ENCODE measurements around the gene CCL7. TPM values are rescaled to one million over a fixed set of nuclear protein-coding genes. Genes with fewer than 3 reads are reported as not detected.

CCL7 gene
- total RNA-seq, 2 experiments from 2014 or later, result not detected

DNA sequence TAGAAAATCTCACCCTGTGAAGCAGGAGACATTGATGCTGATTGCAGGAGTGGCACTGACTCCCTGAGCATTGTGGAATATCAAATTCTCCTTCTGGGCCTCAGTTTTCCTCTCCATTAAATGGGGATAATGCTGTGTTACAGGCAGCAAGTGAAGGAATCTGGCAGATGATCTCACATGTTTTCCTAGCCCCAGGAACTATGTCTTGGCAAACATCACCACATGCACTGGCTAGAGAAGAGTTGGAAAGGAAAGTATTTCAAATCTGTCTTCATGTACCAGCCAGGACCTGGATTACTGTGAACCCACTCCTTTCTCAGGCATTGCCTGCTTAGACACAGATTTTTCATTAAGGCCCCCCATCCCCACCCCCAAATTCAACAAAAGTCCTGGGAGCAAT, 35.6 kb downstream of the CCL7 start:
- H3K9me3 Mint-ChIP-seq, result no peaks in the 10 kb centered on the region
- CTCF ChIA-PET, result no interaction called here
- POLR2A ChIA-PET, result no interaction called here
- H3K36me3 Mint-ChIP-seq (ENCODE audit: low read depth), result no peaks in the 10 kb centered on the region
- H3K27me3 Mint-ChIP-seq, result peaks cover 25% of the 10 kb centered on the region
- no peak for DNase-seq
- peaks cover 11% of the 10 kb centered on the region for H3K4me1 Mint-ChIP-seq
- no peak overlapping the region for H3K4me3 Mint-ChIP-seq
- no peak overlapping the region for H3K27ac Mint-ChIP-seq

- peaks cover 7% of the 10 kb centered on the region for H3K4me1 Mint-ChIP-seq
- POLR2A ChIA-PET, result no interaction called here
These were observed 36.4 kb downstream of the CCL7 start for GRCh38 chr17:34306466-34306865.

GRCh38 chr17:34307110-34307509, 37.1 kb downstream of the CCL7 start:
- H3K27me3 Mint-ChIP-seq, result peaks cover 31% of the 10 kb centered on the region
- no peaks in the 10 kb centered on the region for H3K9me3 Mint-ChIP-seq
- no peak for DNase-seq
- H3K4me3 Mint-ChIP-seq, result no peak overlapping the region
- H3K27ac Mint-ChIP-seq, result no peak overlapping the region
- H3K4me1 Mint-ChIP-seq, result peaks cover 7% of the 10 kb centered on the region
- no peaks in the 10 kb centered on the region for H3K36me3 Mint-ChIP-seq (ENCODE audit: low read depth)
- ChIA-PET CTCF (no interaction called here), POLR2A (no interaction called here)

More at GRCh38 chr17:34306466-34306865, 36.4 kb downstream of the CCL7 start:
- Mint-ChIP-seq H3K9me3 (no peaks in the 10 kb centered on the region), H3K27me3 (peaks cover 29% of the 10 kb centered on the region), H3K36me3 (ENCODE audit: low read depth) (no peaks in the 10 kb centered on the region), H3K27ac (no peak overlapping the region), H3K4me3 (no peak overlapping the region)
- DNase-seq, result no peak
- CTCF ChIA-PET, result no interaction called here

DNA sequence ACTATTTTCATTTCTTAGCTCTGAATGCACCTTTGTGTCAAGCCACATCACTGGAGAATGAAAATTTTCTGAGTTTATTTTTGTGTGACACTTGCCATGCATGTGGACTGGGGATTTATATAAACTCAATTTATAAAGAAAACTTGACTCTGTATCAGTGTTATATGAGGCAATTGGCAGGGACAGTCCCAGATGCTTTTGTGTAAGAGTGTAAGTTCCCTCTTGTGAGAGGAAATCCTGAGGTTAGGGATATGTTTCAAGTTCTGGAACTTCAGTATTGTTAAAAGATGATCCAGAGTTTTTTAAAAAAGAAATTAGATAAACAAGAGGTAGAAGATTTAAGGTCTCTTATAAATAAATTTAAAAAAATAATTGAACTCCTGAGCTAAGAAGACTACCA, 38.4 kb downstream of the CCL7 start:
- ChIA-PET CTCF (no interaction called here), POLR2A (no interaction called here)
- H3K36me3 Mint-ChIP-seq (ENCODE audit: low read depth), result no peaks in the 10 kb centered on the region
- H3K4me1 Mint-ChIP-seq, result peaks cover 7% of the 10 kb centered on the region
- peaks cover 35% of the 10 kb centered on the region for H3K27me3 Mint-ChIP-seq
- no peak overlapping the region for H3K4me3 Mint-ChIP-seq
- DNase-seq, result no peak
- H3K9me3 Mint-ChIP-seq, result no peaks in the 10 kb centered on the region
- H3K27ac Mint-ChIP-seq, result no peak overlapping the region

GRCh38 chr17:34311291-34311690, 41.3 kb downstream of the CCL7 start:
- Mint-ChIP-seq H3K36me3 (ENCODE audit: low read depth) (no peaks in the 10 kb centered on the region), H3K4me3 (no peak overlapping the region), H3K4me1 (peaks cover 7% of the 10 kb centered on the region), H3K27me3 (peaks cover 42% of the 10 kb centered on the region), H3K9me3 (no peaks in the 10 kb centered on the region), H3K27ac (no peak overlapping the region)
- ChIA-PET CTCF (no interaction called here), POLR2A (no interaction called here)
- DNase-seq, result no peak

DNA sequence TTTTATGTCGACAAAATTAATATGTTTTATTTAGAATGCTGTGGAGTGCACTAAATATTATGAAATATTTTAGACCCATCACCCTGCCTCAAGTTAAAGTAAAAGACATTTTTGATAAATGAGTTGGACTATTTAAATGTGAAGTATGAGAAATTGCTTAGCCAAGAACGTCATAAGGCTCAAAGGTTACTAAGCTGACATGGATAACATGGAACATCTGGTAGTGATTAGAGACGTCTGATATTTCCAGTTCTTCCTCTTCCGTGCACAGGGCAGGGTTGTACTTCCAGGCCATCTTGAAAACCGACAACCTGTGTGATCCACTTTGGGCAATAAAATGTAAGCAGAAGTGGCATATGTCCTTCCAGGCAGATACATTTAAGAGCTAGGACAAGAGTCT, 42.1 kb downstream of the CCL7 start:
- POLR2A ChIA-PET, result interaction anchor here (0.6 kb wide), 1 partner anchor 1822 kb away, joined by 3 read pairs; no protein-coding TSS in a partner anchor
- H3K27ac Mint-ChIP-seq, result no peak overlapping the region
- H3K9me3 Mint-ChIP-seq, result no peaks in the 10 kb centered on the region
- H3K4me3 Mint-ChIP-seq, result no peak overlapping the region
- H3K36me3 Mint-ChIP-seq (ENCODE audit: low read depth), result no peaks in the 10 kb centered on the region
- peaks cover 46% of the 10 kb centered on the region for H3K27me3 Mint-ChIP-seq
- DNase-seq, result no peak
- peaks cover 5% of the 10 kb centered on the region for H3K4me1 Mint-ChIP-seq
- CTCF ChIA-PET, result no interaction called here

DNA sequence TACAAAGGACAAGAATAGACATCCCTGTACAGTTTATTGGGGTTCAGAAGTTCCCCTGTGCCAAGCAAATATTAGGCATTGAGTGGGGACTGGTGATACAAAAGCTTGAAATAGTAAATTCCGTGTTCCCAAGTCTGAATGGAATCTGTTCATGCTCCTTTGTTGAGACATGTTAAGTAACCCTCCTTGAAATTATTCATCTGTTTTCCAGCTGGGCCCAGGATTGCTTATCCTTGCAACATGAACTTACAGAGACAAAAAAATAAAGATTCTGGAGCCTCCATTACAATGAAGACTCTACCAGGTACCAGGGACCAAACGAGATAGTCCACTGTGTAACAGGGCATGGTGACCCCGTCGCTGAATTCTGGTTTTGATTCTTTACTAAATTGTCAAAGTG, 43.1 kb downstream of the CCL7 start:
- ChIA-PET POLR2A (no interaction called here), CTCF (no interaction called here)
- no peaks in the 10 kb centered on the region for H3K36me3 Mint-ChIP-seq (ENCODE audit: low read depth)

GRCh38 chr17:34314279-34314678, 44.3 kb downstream of the CCL7 start:
- H3K4me1 Mint-ChIP-seq, result no peaks in the 10 kb centered on the region
- H3K4me3 Mint-ChIP-seq, result no peak overlapping the region
- peaks cover 40% of the 10 kb centered on the region for H3K27me3 Mint-ChIP-seq
- ChIA-PET POLR2A (no interaction called here), CTCF (no interaction called here)
- H3K36me3 Mint-ChIP-seq (ENCODE audit: low read depth), result no peaks in the 10 kb centered on the region
- H3K9me3 Mint-ChIP-seq, result no peaks in the 10 kb centered on the region
- no peak for DNase-seq
- no peak overlapping the region for H3K27ac Mint-ChIP-seq

More for the DNA sequence above, 43.1 kb downstream of the CCL7 start:
- no peak overlapping the region for H3K27ac Mint-ChIP-seq
- H3K4me1 Mint-ChIP-seq, result no peaks in the 10 kb centered on the region
- no peak overlapping the region for H3K4me3 Mint-ChIP-seq
- no peaks in the 10 kb centered on the region for H3K9me3 Mint-ChIP-seq
- no peak for DNase-seq
- peaks cover 42% of the 10 kb centered on the region for H3K27me3 Mint-ChIP-seq

GRCh38 chr17:34318474-34318873, 48.5 kb downstream of the CCL7 start:
- DNase-seq, result no peak
- no peaks in the 10 kb centered on the region for H3K4me1 Mint-ChIP-seq
- no peaks in the 10 kb centered on the region for H3K36me3 Mint-ChIP-seq (ENCODE audit: low read depth)
- H3K27me3 Mint-ChIP-seq, result peaks cover 27% of the 10 kb centered on the region
- POLR2A ChIA-PET, result no interaction called here
- H3K27ac Mint-ChIP-seq, result no peak overlapping the region
- H3K9me3 Mint-ChIP-seq, result no peaks in the 10 kb centered on the region
- no peak overlapping the region for H3K4me3 Mint-ChIP-seq
- CTCF ChIA-PET, result interaction anchor here (1.4 to 1.7 kb wide), 2 partner anchors 43 to 147 kb away, joined by 3 to 5 read pairs; no protein-coding TSS in a partner anchor

DNA sequence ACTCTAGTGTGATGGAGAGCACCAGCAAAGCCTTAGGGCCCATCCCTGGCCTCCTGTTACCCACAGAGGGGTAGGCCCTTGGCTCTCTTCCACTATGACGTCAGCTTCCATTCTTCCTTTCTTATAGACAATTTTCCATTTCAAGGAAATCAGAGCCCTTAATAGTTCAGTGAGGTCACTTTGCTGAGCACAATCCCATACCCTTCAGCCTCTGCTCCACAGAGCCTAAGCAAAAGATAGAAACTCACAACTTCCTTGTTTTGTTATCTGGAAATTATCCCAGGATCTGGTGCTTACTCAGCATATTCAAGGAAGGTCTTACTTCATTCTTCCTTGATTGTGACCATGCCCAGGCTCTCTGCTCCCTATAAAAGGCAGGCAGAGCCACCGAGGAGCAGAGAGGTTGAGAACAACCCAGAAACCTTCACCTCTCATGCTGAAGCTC, 49.0 kb downstream of the CCL7 start, which contains the start of gene CCL8:
TSS of gene CCL8 (plus strand) at position 397 of the 445 bp plus-strand sequence. CDS start 67 bp downstream, outside the sequence.
- Mint-ChIP-seq H3K9me3 (no peaks in the 10 kb centered on the region), H3K36me3 (ENCODE audit: low read depth) (no peaks in the 10 kb centered on the region), H3K27me3 (peaks cover 29% of the 10 kb centered on the region), H3K4me3 (no peak within 1 kb of the TSS), H3K27ac (no peak within 1 kb of the TSS), H3K4me1 (no peaks in the 10 kb centered on the region)
- ChIA-PET POLR2A (no interaction called here), CTCF (interaction anchor here (1.7 kb wide), 1 partner anchor 42 kb away, joined by 5 read pairs; no protein-coding TSS in a partner anchor)
- DNase-seq, result no peak

Other genes starting within 250 kb of the CCL7 start
- gene CCL2, start 14.9 kb upstream of the CCL7 start, total RNA-seq, result not detected
- gene CCL11, start 15.5 kb downstream of the CCL7 start, total RNA-seq, result not detected
- gene CCL8, start 49.2 kb downstream of the CCL7 start, total RNA-seq, result not detected
- not detected for gene CCL13, start 86.3 kb downstream of the CCL7 start, total RNA-seq
- 1 to 10 TPM; 4.8 to 6.8 TPM for gene CCL1, start 93.0 kb downstream of the CCL7 start, total RNA-seq